Lower leg skin (tissue), 4 donors: ENCODE data around the gene CIAPIN1. TPM values are rescaled to one million over a fixed set of nuclear protein-coding genes. Genes with fewer than 3 reads are reported as not detected.
A peak's percentile ranks its signal among the peaks of the same experiment; 100 is the strongest.

Experiments
- DNase-seq, 2 donors: peaks; one replicate each; pipeline ENCODE4 v3.0.0-alpha.2; 2019; ENCODE audit warnings: low spot score in 2 of 2
- H3K4me3 ChIP-seq: fragments of 200-600 bp; sonication (generic); 2 replicates; pipeline ENCODE4 v1.5.1; 2017; ENCODE audit warnings: mild to moderate bottlenecking, low read depth; ENCODE audit not compliant: poor library complexity, severe bottlenecking
- CTCF ChIP-seq, 3 donors: fragments of 450-650 bp; IDR thresholded peaks; one replicate each; pipeline ENCODE4 v1.5.1; 2016; ENCODE audit warnings: antibody characterized with exemption in 3 of 3, mild to moderate bottlenecking in 3 of 3, moderate library complexity in 2 of 3
- POLR2A ChIP-seq, 2 donors: fragments of 450-650 bp; IDR thresholded peaks; one replicate each; pipeline ENCODE4 v1.6.1; 2016 to 2017; ENCODE audit warnings: antibody characterized with exemption in 2 of 2, mild to moderate bottlenecking in 1 of 2, moderate library complexity in 1 of 2
- WGBS, 2 donors: methylation state at CpG; one replicate each; pipeline ENCODE4 v1.1.5; 2018; 5-methylcytosine and 5-hydroxymethylcytosine counted together
- intact Hi-C: fragments of 100-400 bp; cut with DNase I; formaldehyde crosslinking; loops from one replicate; pipeline ENCODE4 v1.15.0; 2023; ENCODE audit warnings: low total_unique reads
- total RNA-seq, 4 donors: library from RNA; depleted of rRNA; stranded (reverse); fragments of >200 nt; gene quantifications; one replicate each; pipeline ENCODE4 v1.1.0, GENCODE V29; 2016

Gene CIAPIN1
- total RNA-seq, 4 donors from 2014 or later = 20.9 to 40.8 (median 30.7) TPM

- DNase-seq = no peak
Observed at GRCh38 chr16:57409870-57410587, 37.2 kb downstream of the CIAPIN1 start.

GRCh38 chr16:57409065-57409464 lies 38.1 kb downstream of the CIAPIN1 start:
- TF ChIP-seq CTCF (IDR thresholded peaks at IDR 0.05) (no peak), POLR2A (IDR thresholded peaks at IDR 0.05) (no peak)
- no peak for DNase-seq
- 56 to 60% methylated on average over 5 of the region's 5 CpGs for WGBS, 2 donors
- intact Hi-C loops = no loop called here
- no peak overlapping the region for H3K4me3 ChIP-seq

More at GRCh38 chr16:57409870-57410587, 37.2 kb downstream of the CIAPIN1 start:
- intact Hi-C loops = no loop called here
- TF ChIP-seq POLR2A (IDR thresholded peaks at IDR 0.05) = no peak
- no peak for TF ChIP-seq CTCF (IDR thresholded peaks at IDR 0.05)
- H3K4me3 ChIP-seq = no peak overlapping the region
- WGBS, 2 donors = 33 to 43% methylated on average over 14 of the region's 14 CpGs

GRCh38 chr16:57407521-57408353 lies 39.4 kb downstream of the CIAPIN1 start:
- WGBS, 2 donors = 91 to 94% methylated on average over 5 of the region's 5 CpGs
- H3K4me3 ChIP-seq = no peak overlapping the region
- no peak for DNase-seq
- TF ChIP-seq CTCF (IDR thresholded peaks at IDR 0.05) = peak in 1 of 3 donors; percentile 21
- TF ChIP-seq POLR2A (IDR thresholded peaks at IDR 0.05) = no peak
- intact Hi-C loops = no loop called here

GRCh38 chr16:57406881-57407280 lies 40.3 kb downstream of the CIAPIN1 start:
- no peak for TF ChIP-seq CTCF (IDR thresholded peaks at IDR 0.05)
- no peak for TF ChIP-seq POLR2A (IDR thresholded peaks at IDR 0.05)
- DNase-seq = no peak
- intact Hi-C loops = no loop called here
- H3K4me3 ChIP-seq = no peak overlapping the region
- WGBS, 2 donors = 71 to 74% methylated on average over 2 of the region's 2 CpGs

GRCh38 chr16:57405097-57405496 lies 42.1 kb downstream of the CIAPIN1 start:
- TF ChIP-seq POLR2A (IDR thresholded peaks at IDR 0.05) (no peak), CTCF (IDR thresholded peaks at IDR 0.05) (no peak)
- DNase-seq = no peak
- no peak overlapping the region for H3K4me3 ChIP-seq
- 73 to 77% methylated on average over 3 of the region's 3 CpGs for WGBS, 2 donors
- intact Hi-C loops = no loop called here
